Measurements from ENCODE around the gene SPTLC2.

SPTLC2 gene

GRCh38 chr14:77503138-77503537 lies 113.3 kb downstream of the SPTLC2 start:
- no peak for DNase-seq (ENCODE audit: low read depth in 2 of 2)

GRCh38 chr14:77502109-77502782 lies 114.2 kb downstream of the SPTLC2 start:
- DNase-seq (ENCODE audit: low read depth in 2 of 2), result no peak

DNA sequence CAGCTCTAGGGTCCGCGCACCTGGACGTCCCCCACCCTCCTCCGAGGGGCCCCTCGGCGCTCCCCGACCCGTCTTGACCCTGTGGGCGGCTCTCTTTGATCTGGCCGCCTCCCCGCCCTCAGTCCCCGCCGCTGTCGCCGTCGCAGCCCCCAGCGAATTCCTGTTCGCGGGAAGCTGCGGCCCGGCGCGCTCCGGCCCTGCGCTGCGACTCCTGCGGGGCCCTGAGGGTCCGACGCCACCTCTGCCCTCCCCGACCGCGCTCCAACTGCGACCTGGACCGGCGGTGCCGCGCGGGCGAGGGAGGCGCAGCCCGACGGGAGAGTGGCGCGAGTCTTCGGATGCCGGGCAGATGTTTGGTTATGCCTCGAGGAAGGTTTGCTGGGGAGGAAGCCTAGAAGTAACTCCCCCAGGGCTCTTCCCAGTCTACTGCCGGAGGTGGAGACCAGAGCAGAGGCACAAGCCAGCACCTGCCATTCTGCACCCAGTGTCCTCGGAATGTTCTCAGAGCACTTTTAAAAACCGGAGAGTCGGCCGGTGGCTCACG lies 117.4 kb downstream of the SPTLC2 start:
- no peak for DNase-seq (ENCODE audit: low read depth in 2 of 2)

DNA sequence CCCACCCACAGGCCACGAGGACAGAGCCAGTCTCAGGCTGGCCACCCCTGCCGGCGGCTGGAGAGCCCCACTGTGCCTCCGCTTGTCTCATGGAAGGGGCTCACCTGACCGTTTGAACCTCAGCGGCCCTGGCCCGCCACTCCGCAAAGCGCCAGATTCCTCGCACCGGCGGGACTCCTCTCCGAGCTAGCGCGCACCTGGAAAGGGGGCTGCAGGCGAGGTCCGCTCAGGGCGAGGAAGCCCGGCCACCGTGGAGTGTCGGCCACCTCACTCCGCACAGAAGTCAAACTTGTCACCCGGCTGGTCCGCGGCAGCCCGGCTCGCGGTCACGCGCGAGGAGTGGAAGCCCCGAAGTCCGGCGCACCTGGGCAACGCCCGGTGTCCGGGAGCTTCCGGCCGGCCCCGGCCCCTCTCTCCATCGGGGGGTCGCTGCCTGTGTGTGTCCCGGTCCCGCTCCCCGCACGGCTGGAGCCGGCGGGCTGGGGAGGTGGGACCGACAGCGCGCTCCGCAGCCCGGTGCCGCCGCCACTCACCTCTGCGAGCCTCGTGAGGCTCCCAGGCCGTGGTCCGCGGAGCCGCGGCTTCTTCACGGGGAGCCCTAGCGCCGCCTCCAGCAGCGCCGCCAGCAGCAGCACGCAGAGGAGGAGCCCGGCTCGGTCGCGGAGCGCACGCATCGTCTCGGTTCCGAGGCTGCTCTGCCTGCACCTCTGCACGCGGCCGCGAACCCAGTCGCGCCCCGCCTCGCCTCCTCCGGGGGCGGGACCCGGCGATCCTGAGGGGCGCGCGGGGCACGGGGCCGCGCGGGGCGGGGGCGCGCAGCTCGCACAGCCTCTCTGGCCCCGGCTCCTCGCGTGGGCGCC lies 118.1 kb downstream of the SPTLC2 start, which contains the start of gene ISM2:
ISM2 (minus strand) TSS at position 697 of the 860 bp plus-strand sequence; CDS start at position 674, 23 bp downstream.
- peak in 1 of 2 donors; percentile 21 for DNase-seq (ENCODE audit: low read depth in 2 of 2)

DNA sequence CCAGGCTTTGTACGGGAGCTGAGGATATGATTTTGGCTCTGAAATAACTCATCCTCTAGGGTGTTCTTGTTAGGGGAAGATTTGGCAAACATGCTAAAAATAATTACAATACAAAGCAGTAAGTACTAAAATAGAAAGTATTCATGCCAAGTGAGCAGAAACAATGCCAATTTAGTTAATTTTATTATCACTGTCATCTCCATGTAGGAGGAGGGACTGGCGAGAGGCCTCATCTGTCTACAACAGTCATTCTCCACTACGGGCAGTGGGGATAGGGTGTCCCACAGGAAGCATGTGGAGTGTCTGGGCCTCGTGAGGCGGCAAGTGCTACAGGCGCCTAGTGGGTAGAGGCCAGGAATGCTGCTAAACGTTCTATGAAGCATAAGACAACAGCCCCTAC lies 121.1 kb downstream of the SPTLC2 start:
- no peak for DNase-seq (ENCODE audit: low read depth in 2 of 2)

DNA sequence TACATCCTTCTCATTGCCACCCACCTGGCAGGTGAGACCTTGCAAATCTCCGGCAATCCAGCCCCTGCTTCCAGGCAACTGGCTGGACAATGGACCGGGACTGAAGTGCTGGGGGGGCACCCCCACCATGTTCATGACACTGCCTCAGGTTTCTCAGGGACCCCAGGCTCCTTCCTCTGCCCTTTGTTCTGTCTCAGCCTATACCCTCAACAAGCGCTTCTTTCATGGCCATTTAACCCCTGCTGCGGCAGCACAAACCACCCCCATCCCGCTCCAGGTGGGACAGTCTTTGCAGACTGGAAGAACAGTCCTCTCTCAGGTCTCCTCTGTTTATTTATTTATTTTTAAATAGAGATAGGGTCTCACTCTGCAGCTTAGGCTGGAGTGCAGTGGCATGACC lies 125.4 kb downstream of the SPTLC2 start:
- no peak for DNase-seq (ENCODE audit: low read depth in 2 of 2)

- DNase-seq (ENCODE audit: low read depth in 2 of 2), result no peak
These were observed 126.0 kb downstream of the SPTLC2 start for GRCh38 chr14:77490347-77490986.

- DNase-seq (ENCODE audit: low read depth in 2 of 2), result no peak
These were observed 127.4 kb downstream of the SPTLC2 start for GRCh38 chr14:77489041-77489440.

GRCh38 chr14:77488558-77488957 lies 127.9 kb downstream of the SPTLC2 start:
- DNase-seq (ENCODE audit: low read depth in 2 of 2), result no peak

- no peak for DNase-seq (ENCODE audit: low read depth in 2 of 2)
These were observed 130.3 kb downstream of the SPTLC2 start for GRCh38 chr14:77485901-77486678.

- DNase-seq (ENCODE audit: low read depth in 2 of 2), result no peak
These were observed 131.2 kb downstream of the SPTLC2 start for GRCh38 chr14:77485256-77485655.

GRCh38 chr14:77482422-77482821 lies 134.0 kb downstream of the SPTLC2 start:
- DNase-seq (ENCODE audit: low read depth in 2 of 2), result no peak

DNA sequence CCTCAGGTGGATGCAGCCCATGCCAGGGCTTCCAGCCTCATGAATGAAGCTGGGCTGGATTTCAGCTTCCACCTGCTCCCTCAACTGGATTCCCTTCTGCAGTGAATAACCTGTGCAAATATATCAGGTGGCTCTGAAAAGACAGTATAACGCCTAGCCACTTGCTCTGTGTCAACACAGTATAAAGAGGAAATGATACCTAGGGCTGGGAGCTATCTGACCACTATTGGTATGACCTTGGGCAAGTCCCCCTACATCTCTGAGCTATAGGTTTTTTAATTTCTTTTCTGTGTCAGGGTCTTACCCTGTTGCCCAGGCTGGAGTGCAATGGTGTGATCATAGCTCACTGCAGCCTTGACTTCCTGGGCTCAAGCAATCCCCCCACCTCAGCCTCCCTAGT lies 137.6 kb downstream of the SPTLC2 start:
- no peak for DNase-seq (ENCODE audit: low read depth in 2 of 2)

- no peak for DNase-seq (ENCODE audit: low read depth in 2 of 2)
These were observed 138.4 kb downstream of the SPTLC2 start for GRCh38 chr14:77478029-77478428.

DNA sequence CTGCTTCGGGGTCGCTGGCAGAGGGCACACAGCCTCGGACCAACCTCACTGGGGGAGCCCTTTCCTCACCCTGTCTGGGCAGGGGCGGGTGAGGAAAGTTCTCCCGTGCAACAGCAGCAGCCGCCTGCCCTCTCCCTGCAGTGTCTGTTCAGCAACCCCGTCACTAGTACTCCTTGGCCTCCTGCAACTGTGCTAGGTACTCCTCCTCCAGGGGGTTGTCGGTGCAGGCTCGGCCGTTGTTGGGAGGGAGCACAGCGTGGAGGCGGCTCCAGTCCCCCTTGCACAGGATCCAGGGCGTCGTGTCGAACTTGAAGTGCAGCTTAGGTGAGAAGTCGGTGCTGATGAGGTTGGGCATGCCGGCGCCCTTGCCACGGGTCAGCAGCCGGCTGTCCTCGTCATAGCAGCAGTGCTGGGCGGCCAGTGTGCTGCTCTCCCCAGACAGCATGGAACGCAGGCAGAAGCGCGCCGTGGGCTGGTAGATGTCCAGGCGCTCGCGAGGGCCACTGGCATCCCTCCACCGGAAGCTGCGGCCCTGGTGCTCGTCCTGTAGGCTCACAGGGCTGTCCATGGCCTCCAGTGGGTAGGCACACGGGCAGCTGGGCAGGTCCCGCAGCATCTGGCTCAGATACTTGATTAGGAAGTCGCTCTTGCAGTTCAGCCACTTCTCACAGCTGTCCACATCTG lies 140.9 kb downstream of the SPTLC2 start:
- DNase-seq (ENCODE audit: low read depth in 2 of 2), result no peak

- DNase-seq (ENCODE audit: low read depth in 2 of 2), result no peak
These were observed 141.8 kb downstream of the SPTLC2 start for GRCh38 chr14:77474479-77475177.

- no peak for DNase-seq (ENCODE audit: low read depth in 2 of 2)
These were observed 142.5 kb downstream of the SPTLC2 start for GRCh38 chr14:77473921-77474320.

DNA sequence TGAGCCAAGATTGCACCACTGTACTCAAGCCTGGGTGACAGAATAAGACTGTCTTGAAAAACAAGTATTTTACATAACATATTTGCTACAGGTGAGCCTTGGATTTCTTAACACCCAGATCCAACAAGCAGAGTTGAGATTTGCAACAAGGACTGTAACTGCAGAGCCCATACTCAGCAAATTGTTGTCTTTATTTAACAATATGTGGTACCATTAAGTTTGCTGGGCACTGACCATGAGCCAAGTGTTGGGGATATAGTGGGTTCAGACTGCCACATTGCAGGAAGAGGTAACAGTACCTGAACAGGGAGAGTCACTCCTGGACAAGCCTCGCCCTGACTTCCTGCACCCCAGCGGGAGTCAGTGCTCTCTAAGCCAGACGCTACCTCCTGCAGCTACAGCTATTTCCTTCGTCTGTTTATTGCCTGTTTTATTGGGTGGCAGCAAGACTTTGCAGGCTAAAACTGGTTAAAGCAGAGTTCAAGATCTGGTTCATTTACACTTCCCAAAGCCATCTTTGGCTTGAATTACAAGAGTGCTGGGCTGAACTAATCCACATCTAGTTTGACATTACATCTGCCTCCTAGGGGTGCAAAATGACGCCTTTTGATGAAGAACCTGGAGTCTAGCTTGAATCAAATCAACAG lies 146.1 kb downstream of the SPTLC2 start:
- no peak for DNase-seq (ENCODE audit: low read depth in 2 of 2)

- DNase-seq (ENCODE audit: low read depth in 2 of 2), result no peak
These were observed 146.9 kb downstream of the SPTLC2 start for GRCh38 chr14:77469539-77469938.

DNA sequence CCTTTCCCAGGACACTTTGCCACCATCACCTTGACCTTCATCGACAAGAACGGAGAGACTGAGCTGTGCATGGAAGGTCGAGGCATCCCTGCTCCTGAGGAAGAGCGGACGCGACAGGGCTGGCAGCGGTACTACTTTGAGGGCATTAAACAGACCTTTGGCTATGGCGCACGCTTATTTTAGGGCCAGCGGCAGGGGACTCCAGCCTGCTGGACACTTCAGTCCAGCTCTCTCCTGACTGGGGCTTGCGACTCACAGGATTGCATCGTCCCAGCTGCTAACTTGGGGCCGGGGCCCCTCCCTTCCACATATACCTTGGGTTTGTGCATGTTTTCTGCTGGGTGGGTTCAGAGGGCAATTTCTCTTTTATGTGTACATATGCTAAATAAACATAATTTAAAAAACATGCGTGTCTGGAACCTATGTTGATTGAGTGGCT lies 147.4 kb downstream of the SPTLC2 start:
- no peak for DNase-seq (ENCODE audit: low read depth in 2 of 2)

All from stimulated activated CD8-positive, alpha-beta memory T cell treated with anti-CD3 and anti-CD28 coated beads, Interleukin-15, amount 100 ng/mL, for 4 hours (primary cell).